T-helper 17 cell (primary cell): ENCODE results near the gene CASP2. TPM values are rescaled to one million over a fixed set of nuclear protein-coding genes. Genes with fewer than 3 reads are reported as not detected.
A peak's percentile ranks its signal among the peaks of the same experiment; 100 is the strongest.
"Not testable (repeated sequence)": the region's sequence is repeated elsewhere in the genome, so short reads cannot be mapped to it uniquely, and the experiment has no call there.

Experiments
- ATAC-seq: fragments of 150-1000 bp; cut with Tn5 transposase; 2 replicates; pipeline ENCODE4 v1.10.0; 2021; ENCODE audit warnings: mild to moderate bottlenecking, moderate library complexity
- DNase-seq, 3 donors: peaks; one replicate each; pipeline versions ENCODE4 v3.0.0 to v3.0.0-alpha.2; 2020 to 2021
- H3K9me3 ChIP-seq: one replicate; pipeline ENCODE4 v1.7.0; 2013; ENCODE audit warnings: low read length, mild to moderate bottlenecking; ENCODE audit not compliant: control insufficient read depth, poor library complexity, severe bottlenecking
- H3K27ac Mint-ChIP-seq: one replicate; pipeline ENCODE4 v1.8.0; 2022; ENCODE audit warnings: mild to moderate bottlenecking, moderate library complexity, mixed read lengths
- H3K27me3 Mint-ChIP-seq: one replicate; pipeline ENCODE4 v1.8.0; 2022; ENCODE audit warnings: mixed read lengths
- H3K36me3 Mint-ChIP-seq: one replicate; pipeline ENCODE4 v1.8.0; 2022; ENCODE audit warnings: low read depth, mixed read lengths
- H3K4me1 Mint-ChIP-seq: one replicate; pipeline ENCODE4 v1.8.0; 2022; ENCODE audit warnings: mild to moderate bottlenecking, mixed read lengths
- H3K4me3 Mint-ChIP-seq: one replicate; pipeline ENCODE4 v1.8.0; 2022; ENCODE audit warnings: mild to moderate bottlenecking, moderate library complexity, mixed read lengths
- total RNA-seq, 4 donors: library from RNA in 2 of 4; stranded (reverse) in 2 of 4; gene quantifications; one replicate each; pipeline ENCODE4 v1.2.3 and lab custom pipeline; 2022 to 2026

Gene CASP2
- total RNA-seq, 2 donors from 2014 or later: 49.3 to 52.5 TPM

GRCh38 chr7:143255564-143255963 lies 32.6 kb upstream of the CASP2 start:
- Mint-ChIP-seq H3K27ac (peak overlapping the region; percentile 92), H3K4me3 (peak overlapping the region; percentile 3), H3K27me3 (no peaks in the 10 kb centered on the region), H3K4me1 (peaks cover 38% of the 10 kb centered on the region), H3K36me3 (no peaks in the 10 kb centered on the region)
- no peak for DNase-seq
- no peaks in the 10 kb centered on the region for H3K9me3 ChIP-seq
- no peak for ATAC-seq

GRCh38 chr7:143256325-143256724 lies 31.8 kb upstream of the CASP2 start:
- peaks cover 35% of the 10 kb centered on the region for H3K4me1 Mint-ChIP-seq
- H3K4me3 Mint-ChIP-seq: peak overlapping the region; percentile 46
- H3K27me3 Mint-ChIP-seq: no peaks in the 10 kb centered on the region
- ATAC-seq (no peak), DNase-seq (no peak)
- H3K36me3 Mint-ChIP-seq: no peaks in the 10 kb centered on the region
- no peaks in the 10 kb centered on the region for H3K9me3 ChIP-seq
- peak overlapping the region; percentile 92 for H3K27ac Mint-ChIP-seq

GRCh38 chr7:143256932-143257331 lies 31.2 kb upstream of the CASP2 start:
- peak overlapping the region; percentile 46 for H3K4me3 Mint-ChIP-seq
- DNase-seq (no peak), ATAC-seq (peak; percentile 36)
- H3K36me3 Mint-ChIP-seq: no peaks in the 10 kb centered on the region
- H3K4me1 Mint-ChIP-seq: peaks cover 38% of the 10 kb centered on the region
- H3K27ac Mint-ChIP-seq: peak overlapping the region; percentile 92
- no peaks in the 10 kb centered on the region for H3K9me3 ChIP-seq
- no peaks in the 10 kb centered on the region for H3K27me3 Mint-ChIP-seq

- peak overlapping the region; percentile 94 for H3K27ac Mint-ChIP-seq
- DNase-seq (no peak), ATAC-seq (no peak)
- H3K27me3 Mint-ChIP-seq: no peaks in the 10 kb centered on the region
- peaks cover 40% of the 10 kb centered on the region for H3K4me1 Mint-ChIP-seq
- no peaks in the 10 kb centered on the region for H3K36me3 Mint-ChIP-seq
- H3K4me3 Mint-ChIP-seq: no peak overlapping the region
- no peaks in the 10 kb centered on the region for H3K9me3 ChIP-seq
Observed at GRCh38 chr7:143257501-143257900, 30.6 kb upstream of the CASP2 start.

- DNase-seq (no peak), ATAC-seq (peak; percentile 22)
- H3K36me3 Mint-ChIP-seq: peaks cover 2% of the 10 kb centered on the region
- peaks cover 40% of the 10 kb centered on the region for H3K4me1 Mint-ChIP-seq
- H3K27me3 Mint-ChIP-seq: no peaks in the 10 kb centered on the region
- peak overlapping the region; percentile 78 for H3K4me3 Mint-ChIP-seq
- peak overlapping the region; percentile 94 for H3K27ac Mint-ChIP-seq
- H3K9me3 ChIP-seq: no peaks in the 10 kb centered on the region
Observed at GRCh38 chr7:143258831-143259230, 29.3 kb upstream of the CASP2 start.

- peaks cover 6% of the 10 kb centered on the region for H3K36me3 Mint-ChIP-seq
- H3K9me3 ChIP-seq: no peaks in the 10 kb centered on the region
- DNase-seq (no peak), ATAC-seq (no peak)
- H3K27me3 Mint-ChIP-seq: no peaks in the 10 kb centered on the region
- peaks cover 46% of the 10 kb centered on the region for H3K4me1 Mint-ChIP-seq
- no peak overlapping the region for H3K4me3 Mint-ChIP-seq
- H3K27ac Mint-ChIP-seq: peak overlapping the region; percentile 94
Observed at GRCh38 chr7:143259765-143260164, 28.4 kb upstream of the CASP2 start.

GRCh38 chr7:143261901-143262300 lies 26.2 kb upstream of the CASP2 start:
- H3K4me3 Mint-ChIP-seq: peak overlapping the region; percentile 16
- no peak for DNase-seq
- no peak for ATAC-seq
- peak overlapping the region; percentile 96 for H3K27ac Mint-ChIP-seq
- no peaks in the 10 kb centered on the region for H3K9me3 ChIP-seq
- no peaks in the 10 kb centered on the region for H3K27me3 Mint-ChIP-seq
- peaks cover 40% of the 10 kb centered on the region for H3K4me1 Mint-ChIP-seq
- H3K36me3 Mint-ChIP-seq: peaks cover 13% of the 10 kb centered on the region

GRCh38 chr7:143263266-143264195 lies 24.6 kb upstream of the CASP2 start, which contains the start of gene GSTK1:
Gene GSTK1 (plus strand): TSS chr7:143263441. CDS start chr7:143263514, 73 bp downstream.
- peak; percentile 63 to 73 (median 70) for DNase-seq
- H3K4me1 Mint-ChIP-seq: peaks cover 40% of the 10 kb centered on the region
- H3K27me3 Mint-ChIP-seq: no peaks in the 10 kb centered on the region
- H3K9me3 ChIP-seq: no peaks in the 10 kb centered on the region
- H3K4me3 Mint-ChIP-seq: peak within 1 kb of the TSS; percentile 97
- H3K36me3 Mint-ChIP-seq: peaks cover 13% of the 10 kb centered on the region
- peak; percentile 97 for ATAC-seq
- H3K27ac Mint-ChIP-seq: peak within 1 kb of the TSS; percentile 96

GRCh38 chr7:143264196-143264568 lies 24.0 kb upstream of the CASP2 start:
- not testable (repeated sequence) for ATAC-seq, H3K27me3 Mint-ChIP-seq, DNase-seq, H3K9me3 ChIP-seq
- peak overlapping the region; percentile 96 for H3K27ac Mint-ChIP-seq
- H3K36me3 Mint-ChIP-seq: peaks cover 13% of the 10 kb centered on the region
- peaks cover 38% of the 10 kb centered on the region for H3K4me1 Mint-ChIP-seq
- H3K4me3 Mint-ChIP-seq: peak overlapping the region; percentile 97

- no peak for DNase-seq
- Mint-ChIP-seq H3K27me3 (no peaks in the 10 kb centered on the region), H3K4me1 (peaks cover 32% of the 10 kb centered on the region), H3K27ac (peak overlapping the region; percentile 96), H3K4me3 (peak overlapping the region; percentile 97), H3K36me3 (peaks cover 15% of the 10 kb centered on the region)
- no peak for ATAC-seq
- no peaks in the 10 kb centered on the region for H3K9me3 ChIP-seq
Observed at GRCh38 chr7:143265017-143265693, 23.0 kb upstream of the CASP2 start.

- no peaks in the 10 kb centered on the region for H3K9me3 ChIP-seq
- Mint-ChIP-seq H3K4me3 (no peak overlapping the region), H3K27ac (peak overlapping the region; percentile 89), H3K4me1 (peaks cover 28% of the 10 kb centered on the region), H3K27me3 (no peaks in the 10 kb centered on the region), H3K36me3 (peaks cover 13% of the 10 kb centered on the region)
- DNase-seq (no peak), ATAC-seq (no peak)
Observed at GRCh38 chr7:143269251-143269650, 18.9 kb upstream of the CASP2 start.

GRCh38 chr7:143271240-143271639 lies 16.9 kb upstream of the CASP2 start:
- DNase-seq (no peak), ATAC-seq (no peak)
- H3K27me3 Mint-ChIP-seq: no peaks in the 10 kb centered on the region
- H3K36me3 Mint-ChIP-seq: peaks cover 2% of the 10 kb centered on the region
- no peaks in the 10 kb centered on the region for H3K9me3 ChIP-seq
- H3K27ac Mint-ChIP-seq: peak overlapping the region; percentile 87
- no peak overlapping the region for H3K4me3 Mint-ChIP-seq
- peaks cover 11% of the 10 kb centered on the region for H3K4me1 Mint-ChIP-seq

GRCh38 chr7:143272871-143273270 lies 15.3 kb upstream of the CASP2 start:
- ATAC-seq (no peak), DNase-seq (no peak)
- Mint-ChIP-seq H3K36me3 (peaks cover 2% of the 10 kb centered on the region), H3K27ac (peak overlapping the region; percentile 87), H3K4me3 (no peak overlapping the region), H3K27me3 (no peaks in the 10 kb centered on the region), H3K4me1 (peaks cover 6% of the 10 kb centered on the region)
- no peaks in the 10 kb centered on the region for H3K9me3 ChIP-seq
